ENCODE results near the gene CABLES2. TPM values are rescaled to one million over a fixed set of nuclear protein-coding genes. Genes with fewer than 3 reads are reported as not detected.

Gene CABLES2, protein sequence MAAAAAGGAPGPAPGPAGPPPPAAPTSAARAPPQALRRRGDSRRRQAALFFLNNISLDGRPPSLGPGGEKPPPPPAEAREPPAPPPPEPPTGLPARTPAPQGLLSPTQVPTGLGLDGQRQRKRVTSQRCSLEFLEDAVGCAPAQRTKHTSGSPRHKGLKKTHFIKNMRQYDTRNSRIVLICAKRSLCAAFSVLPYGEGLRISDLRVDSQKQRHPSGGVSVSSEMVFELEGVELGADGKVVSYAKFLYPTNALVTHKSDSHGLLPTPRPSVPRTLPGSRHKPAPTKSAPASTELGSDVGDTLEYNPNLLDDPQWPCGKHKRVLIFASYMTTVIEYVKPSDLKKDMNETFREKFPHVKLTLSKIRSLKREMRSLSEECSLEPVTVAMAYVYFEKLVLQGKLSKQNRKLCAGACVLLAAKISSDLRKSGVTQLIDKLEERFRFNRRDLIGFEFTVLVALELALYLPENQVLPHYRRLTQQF
- 3.8 and 4.4 TPM in 2 replicates for total RNA-seq
- polyA plus RNA-seq (2012), result 4.1 TPM

DNA sequence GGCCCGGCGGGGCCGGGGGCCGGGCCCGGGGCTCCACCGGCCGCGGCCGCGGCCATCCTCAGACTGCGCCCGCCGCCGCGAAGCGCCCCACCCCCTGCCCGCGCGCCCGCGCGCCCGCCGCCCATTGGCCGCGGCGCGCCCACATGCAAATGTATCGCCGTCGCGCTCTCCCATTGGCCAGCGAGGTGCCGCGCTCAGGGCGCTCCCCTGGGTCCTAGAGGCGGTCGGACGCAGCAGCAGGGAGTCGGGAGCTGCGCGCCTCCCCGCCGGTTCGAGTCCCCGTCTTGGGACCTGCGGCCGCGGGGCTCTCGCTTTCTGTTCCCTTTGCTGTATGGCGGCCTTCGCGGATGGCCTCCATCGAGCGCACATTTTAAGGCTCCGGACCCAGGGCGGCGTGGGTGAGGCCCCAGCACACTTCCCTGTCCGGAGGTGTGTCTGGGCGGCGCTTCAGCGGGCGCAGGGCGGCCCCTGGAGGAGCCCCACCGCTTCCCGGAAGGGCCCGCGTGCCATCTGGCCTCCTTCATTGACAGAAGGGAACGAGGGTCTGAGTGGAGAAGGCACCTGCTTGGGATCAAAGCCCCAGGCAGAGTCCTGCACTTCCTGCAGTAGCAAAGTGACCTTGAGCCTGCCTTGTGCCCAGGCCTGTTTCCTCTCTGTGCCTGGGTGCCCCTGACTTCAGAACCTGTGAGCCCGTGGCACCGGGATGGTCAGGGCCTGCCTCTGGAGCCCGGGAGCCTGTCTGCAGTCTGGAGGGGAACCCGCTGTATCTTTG, at the start of gene CABLES2:
TSS of gene CABLES2 (minus strand) at position 65 of the 772 bp plus-strand sequence. CDS start at position 56, 9 bp downstream.
- DNase-seq (ENCODE audit: low read depth), result peak; percentile 94

DNA sequence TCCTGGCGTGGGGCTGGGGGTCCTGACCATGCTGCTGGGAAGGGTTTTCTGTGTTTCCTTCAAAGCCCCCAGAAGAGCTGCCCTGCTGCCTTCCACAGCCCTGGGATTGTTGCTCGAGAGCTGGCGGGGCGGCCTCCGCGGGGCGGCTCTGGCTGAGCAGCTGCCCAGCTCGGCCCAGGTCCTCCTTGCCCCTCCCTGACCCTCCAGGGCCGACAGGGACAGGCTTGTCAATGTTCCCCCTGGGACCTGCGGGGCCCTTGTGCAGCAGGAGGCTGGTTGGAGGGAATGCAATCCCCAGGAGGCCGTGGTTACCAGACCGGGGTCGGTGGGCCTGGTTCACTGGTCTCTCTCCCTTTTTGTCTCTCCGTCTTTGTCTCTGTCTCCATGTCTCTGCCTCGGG, 48.8 kb upstream of the CABLES2 start:
- no peak for DNase-seq (ENCODE audit: low read depth)

DNA sequence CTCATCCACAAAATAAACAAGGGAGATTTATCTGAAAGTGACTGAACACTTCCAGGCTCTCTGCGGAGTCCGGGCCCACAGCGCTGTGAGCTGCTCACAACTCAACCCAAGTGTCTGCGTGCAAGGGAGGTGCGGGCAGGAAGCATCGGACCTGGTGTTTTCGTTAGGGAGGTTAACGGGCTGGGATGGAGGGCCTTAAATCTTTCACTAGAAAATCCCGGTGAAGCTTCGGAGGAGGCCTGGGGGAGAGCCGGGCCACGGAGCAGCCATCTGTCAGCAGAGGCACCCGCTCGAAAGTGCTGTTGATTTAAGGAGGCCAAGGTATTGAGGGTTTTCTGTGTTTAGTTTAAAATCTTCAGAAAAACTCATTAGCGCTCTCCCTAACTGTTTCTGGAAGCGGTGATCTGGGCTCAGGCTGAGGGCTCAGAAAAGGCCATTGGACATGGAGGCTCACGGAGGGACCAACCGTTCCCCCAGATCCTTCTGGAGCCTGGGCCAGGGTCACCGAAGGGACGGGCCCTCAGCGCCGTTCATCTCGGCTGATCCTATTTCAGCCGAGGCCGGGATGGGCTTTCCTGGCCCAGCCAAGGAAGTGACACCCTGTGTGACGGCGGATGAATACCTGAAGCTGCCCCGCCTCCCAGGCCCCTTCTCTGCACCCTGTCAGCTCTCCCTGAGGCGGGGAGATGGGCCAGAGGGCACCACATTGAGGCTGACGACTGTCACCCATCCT, 48.0 kb upstream of the CABLES2 start:
- no peak for DNase-seq (ENCODE audit: low read depth)

DNA sequence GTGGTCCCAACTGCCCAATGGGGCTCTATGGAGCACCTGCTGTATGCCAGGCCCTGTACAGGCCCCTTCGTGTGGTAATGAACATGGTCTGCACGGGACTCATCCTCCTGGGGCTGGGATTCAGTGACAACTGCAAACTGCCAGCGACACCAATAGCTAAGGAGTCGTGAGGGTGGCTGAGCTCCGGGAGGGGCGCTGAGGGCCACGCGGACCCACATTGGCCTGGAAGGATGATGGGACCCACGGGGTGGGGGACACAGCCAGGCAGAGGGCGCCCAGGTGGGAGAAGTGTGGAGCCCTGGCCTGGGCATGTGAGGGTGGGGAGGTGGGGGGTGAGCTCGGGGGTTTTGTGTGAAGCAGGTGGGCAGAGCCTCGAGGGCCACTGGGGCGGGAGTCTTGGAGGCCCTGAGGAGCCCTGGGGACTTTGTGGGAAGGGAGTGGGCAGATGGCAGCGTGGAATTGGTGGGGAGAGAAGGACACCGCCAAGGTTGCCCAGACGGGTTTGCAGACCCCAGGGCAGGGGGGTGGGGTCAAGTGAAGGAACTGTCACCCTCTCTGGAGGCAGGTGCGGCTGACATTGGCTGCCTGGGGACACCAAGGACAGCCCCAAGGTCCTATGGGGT, 46.2 kb upstream of the CABLES2 start:
- DNase-seq (ENCODE audit: low read depth), result no peak

DNA sequence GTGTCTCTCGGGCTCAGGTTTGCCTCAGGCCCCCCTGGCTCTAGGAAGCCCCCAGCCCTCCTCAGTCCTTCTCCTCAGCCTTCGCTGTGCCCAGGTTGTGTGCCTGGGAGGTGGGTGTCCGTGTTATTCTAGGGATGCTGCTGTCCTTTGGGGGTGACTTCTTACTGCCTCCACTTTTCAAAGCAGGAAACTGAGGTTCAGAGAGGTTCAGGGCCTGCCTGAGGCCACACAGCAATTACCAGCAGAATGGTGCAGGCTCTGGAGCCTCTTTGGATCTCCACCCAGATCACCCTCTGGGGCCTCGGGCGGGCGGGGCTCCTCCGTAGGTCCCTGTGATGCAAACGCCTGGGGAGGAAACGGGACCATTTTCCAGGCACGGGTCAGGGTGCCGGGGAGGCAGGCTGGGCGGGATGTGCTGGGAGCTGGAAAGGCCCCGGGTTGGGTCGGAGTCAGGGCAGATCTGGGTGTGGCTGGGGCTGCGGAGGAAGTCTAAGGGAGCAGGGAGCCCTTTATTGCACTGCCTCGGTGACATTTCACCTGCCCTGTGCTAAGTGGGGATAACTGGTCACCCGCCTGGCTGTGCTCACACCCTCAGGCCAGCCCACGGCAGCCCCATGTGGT, 45.5 kb upstream of the CABLES2 start:
- no peak for DNase-seq (ENCODE audit: low read depth)

DNA sequence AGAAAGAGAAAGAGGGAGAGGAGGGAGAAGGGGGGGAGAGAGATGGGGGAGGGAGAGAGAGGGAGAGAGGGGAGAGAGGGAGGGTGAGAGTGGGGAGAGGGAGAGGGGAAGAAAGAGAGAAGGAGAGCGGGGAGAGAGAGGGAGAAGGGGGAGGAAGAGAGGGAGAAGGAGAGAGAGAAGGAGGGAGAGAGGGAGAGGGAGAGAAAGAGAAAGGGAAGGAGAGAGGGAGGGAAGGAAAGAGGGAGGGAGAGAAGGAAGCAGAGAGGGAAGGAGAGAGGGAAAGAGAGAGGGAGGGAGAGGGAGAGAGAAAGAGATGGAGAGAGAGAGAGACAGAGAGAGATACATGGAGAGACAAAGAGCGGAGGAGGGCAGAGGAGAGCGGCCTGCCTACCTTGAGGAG, 44.9 kb upstream of the CABLES2 start:
- no peak for DNase-seq (ENCODE audit: low read depth)

DNA sequence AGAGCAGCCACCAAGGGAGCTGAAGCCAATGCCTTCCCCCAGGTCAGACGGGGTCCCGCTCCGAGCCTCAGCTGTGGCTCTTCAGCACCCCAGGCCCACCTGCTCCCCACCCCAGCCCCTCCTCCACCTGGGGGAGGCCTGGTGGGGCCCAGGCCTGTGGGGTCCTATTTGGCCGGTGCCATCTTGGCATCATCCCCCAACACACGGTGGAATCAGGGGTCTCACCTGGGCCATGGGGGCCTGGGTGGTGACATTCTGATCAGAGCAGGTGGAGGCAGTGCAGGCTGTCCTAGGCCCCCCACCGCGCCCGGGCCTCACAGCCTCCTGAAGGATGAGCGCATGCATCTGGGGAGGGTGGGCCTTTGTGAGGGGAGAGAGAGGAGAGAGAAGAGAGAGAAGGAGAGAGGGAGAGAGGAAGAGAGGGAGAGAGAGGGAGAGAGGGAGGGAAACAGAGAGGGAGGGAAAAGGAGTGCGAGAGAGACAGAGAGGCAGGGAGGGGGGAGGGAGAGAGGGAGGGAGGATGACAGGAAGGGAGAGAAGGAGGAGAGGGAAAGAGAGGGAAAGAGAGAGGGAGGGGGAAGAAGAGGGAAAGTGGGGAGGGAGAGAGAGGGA, 44.2 kb upstream of the CABLES2 start:
- DNase-seq (ENCODE audit: low read depth), result no peak

DNA sequence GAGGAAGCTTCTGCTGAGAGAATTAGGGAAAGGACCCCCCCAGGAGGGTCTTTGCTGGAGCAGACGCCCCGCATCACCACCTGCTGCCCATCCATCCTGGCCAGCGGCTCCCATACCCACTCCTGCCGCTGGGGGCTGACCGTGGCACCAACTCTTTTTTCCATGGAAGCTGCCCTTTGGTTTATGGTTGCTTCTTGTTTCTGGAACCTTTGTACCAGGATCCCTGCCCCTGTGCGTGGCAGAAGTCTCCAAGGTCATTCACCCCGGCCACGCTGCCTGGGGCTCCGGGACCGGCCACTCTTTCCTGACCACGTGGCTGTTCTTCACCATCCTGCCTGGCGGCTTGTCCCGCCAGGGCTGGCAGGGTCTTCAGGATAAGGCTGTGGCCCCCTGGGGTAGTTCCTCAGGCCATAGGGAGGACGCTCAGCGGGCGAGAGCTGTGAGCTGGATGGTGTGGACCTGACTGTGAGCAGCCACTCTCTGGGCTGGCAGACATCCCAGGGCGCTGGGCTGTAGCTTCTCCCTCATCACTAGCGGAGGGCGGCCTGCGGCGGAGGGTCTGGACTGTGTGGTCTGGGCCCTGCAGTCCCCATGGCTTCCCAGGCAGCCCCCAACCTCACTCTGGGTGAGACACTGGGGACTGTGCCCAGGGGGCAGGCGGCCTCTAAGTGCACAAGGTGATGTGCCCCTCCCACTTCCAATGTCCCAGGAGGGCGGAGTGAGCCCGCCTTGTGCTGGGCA, 43.0 kb upstream of the CABLES2 start:
- peak; percentile 26 for DNase-seq (ENCODE audit: low read depth)

DNA sequence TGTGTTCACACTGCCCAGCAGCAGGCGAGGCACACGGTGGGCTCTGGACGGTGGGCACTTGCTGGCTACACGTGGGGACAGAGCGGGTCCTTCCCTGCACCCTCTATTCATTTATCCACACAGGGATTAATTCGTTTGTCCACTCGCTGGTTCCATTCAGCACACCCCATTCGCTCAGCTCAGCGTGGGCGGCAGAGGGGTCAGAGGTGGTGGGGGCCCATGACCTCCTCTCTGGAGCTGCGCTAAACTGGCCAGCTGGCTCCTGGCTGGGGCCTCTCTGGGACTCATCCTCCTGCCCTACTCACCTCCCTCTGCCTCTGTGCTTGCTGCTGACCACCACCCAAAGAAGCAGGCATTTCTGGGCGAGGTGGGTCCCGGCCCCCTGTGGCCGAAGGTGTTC, 41.7 kb upstream of the CABLES2 start:
- no peak for DNase-seq (ENCODE audit: low read depth)

DNA sequence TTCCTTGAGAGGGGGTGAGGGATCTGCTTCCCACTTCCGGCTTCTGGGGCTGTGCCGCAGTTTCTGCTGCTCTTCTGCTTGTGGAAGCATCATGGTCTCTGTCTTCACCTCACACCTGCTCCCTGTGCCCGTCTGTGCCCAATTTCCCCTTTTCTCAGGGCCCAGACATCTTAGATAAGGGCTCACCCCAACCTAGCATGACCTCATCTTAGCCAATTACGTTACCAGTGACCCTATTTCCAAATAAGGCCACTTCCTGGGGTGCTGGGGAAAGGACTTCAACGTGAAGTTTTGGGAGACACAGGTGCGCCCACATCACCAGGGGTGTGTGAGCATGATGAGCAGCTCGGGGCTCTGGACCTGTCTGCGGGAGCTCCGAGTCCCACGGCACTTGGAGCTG, 41.0 kb upstream of the CABLES2 start:
- DNase-seq (ENCODE audit: low read depth), result no peak

DNA sequence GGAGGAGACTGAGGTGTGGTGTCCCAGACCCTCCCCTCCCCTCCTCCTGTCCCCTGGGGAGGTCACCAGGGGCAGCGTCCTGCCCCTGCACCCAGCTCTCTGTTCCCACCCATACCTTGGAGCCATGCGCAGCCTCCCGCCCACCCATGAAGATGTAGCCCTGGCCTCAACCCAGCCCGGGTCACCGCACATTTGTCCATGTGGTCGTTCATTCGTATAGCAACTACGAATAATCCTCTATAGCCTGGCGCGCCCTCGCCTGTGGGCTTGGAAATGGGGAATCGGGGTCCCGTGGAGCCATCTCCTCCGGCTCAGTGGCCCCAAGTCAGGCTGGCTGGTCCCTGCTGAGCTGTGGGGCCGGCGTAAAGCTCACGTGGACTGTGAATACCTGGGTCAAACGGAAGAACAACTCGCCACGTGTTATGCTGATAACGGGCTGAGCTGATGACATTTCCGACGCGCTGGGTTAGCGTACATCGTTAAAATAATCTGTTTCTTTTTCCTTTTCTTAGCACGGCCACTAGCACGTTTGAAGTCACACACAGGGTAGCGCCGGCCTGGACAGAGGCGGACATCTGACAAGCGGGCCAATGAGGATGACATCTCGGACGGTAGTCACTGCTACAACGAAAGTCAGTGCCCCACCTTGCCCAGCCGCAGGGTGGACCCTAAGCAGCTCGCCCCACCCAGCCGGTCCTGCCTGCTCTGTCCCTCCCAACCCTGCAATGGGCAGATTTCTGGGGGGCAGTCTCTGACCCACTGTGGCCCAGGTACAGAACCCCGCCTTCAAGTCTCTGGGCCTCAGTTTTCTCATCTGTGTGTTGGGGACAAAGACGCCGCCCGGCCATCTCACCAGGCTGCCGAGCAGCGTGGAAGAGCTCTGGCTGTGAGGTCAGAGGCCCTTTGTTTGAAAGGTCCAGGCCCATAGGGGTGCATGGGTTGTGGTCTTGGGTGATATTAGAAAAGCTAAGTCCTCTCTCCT, 40.1 kb upstream of the CABLES2 start:
- DNase-seq (ENCODE audit: low read depth), result no peak

DNA sequence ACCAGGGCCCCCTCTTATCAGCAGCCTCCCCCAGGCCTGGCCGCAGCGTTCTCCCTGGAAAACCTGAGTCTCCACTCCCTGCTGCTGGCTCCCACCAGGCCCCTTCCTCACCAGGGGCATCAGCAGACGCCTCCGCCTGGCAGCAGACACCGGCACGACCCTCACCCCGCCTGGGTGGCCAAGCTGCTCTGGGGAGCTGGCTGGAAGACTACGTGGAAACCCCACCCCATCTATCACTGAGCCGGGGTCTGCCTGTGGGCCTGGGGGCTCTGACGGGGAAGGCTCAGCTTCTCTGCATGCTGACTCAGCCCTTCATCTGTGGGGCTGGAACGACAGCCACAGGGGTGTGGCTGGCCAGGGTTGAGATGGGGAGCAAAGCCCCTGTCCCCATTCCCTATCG, 39.4 kb upstream of the CABLES2 start:
- no peak for DNase-seq (ENCODE audit: low read depth)

DNA sequence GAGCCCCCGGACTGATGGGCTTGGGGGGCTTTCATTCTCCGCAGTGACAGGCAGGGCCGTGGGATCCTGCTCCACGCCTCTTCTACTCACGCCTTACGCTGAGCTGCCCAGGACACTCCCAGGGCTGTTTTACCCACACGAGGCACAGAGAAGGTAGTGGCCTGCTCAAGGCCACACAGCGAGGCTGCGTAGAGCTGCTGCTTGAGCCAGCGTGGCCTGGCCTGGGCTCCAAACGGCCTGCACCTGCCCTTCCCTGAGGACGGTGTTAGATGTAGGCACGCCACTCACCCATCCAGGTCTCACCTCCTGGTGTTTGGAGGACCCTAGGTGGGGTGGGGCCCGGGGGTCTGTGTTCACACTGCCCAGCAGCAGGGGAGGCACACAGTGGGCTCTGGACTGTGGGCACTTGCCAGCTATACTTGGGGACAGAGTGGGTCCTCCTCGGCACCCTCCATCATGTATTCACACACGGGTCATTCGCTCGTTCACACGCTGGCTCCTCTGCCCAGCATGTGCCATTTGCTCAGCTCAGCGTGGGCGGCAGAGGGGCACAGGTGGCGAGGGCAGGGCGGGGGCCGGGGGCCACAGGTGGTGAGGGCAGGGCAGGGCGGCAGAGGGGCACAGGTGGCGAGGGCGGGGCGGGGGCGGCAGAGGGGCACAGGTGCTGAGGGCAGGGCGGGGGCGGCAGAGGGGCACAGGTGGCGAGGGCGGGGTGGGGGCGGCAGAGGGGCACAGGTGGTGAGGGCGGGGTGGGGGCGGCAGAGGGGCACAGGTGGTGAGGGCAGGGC, 38.7 kb upstream of the CABLES2 start:
- no peak for DNase-seq (ENCODE audit: low read depth)

DNA sequence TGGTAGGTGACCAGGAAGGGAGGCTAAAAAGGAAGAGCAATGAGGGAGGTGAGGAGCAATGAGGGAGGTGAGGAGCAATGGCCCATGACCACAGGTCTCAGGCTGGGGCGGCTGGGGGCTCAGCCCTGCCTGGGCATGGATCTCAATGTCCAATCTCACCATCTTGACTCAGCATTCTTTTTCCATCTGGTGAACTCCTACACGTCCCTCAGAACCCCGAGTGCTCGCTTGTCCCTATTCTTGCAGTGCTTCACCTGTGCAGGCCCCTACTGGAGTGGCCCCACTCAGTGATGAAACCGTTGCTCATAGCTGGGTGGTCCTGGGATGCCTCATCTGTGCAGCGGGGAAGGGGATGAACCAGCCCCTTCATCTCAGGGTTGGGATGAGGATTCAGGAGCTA, 37.2 kb upstream of the CABLES2 start:
- DNase-seq (ENCODE audit: low read depth), result no peak

DNA sequence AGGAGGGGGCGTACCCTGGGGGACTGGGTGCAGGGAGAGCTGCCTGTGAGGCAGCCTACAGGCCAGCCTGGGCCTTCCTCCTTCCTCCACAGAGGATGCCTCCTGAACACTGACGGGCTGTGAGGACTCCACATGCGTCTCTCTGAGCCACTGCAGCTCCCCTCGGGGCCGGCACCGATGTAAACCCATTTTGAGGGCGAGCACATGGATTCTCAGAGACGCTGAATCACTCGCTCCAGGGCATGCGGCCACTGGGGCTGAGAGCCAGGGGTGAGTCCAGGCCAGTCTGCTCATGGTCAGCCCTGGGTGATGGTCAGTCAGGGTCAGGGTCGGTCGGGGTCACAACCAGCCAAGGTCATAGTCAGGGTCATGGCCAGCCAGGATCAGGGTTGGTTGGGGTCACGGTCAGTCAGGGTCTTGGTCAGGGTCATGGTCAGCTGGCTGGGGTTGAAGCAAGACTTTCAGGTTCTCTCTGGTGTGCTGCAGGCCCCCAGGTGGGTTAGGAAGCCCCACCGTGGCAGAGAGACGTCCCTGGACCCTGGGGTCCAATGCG, 35.0 kb upstream of the CABLES2 start:
- no peak for DNase-seq (ENCODE audit: low read depth)

DNA sequence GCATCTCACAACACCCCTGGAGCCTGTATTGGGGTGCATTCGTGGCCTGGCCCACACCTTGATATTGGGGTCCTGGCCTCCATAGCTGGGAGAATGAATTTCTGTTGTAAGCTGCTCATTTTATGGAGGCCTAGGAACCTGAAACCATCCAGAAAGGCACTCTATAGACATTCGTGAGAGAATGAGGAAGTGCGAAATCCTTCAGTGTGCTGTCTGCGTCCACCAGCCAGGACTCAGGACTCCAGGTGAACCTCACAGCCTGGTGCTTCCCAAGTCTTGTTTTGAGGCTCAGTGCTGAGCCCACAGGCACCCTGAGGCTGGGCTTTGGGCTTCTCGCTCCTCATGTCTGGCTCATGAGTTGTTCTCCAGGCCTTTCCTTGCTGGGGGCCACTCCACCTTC, 32.1 kb upstream of the CABLES2 start:
- no peak for DNase-seq (ENCODE audit: low read depth)

DNA sequence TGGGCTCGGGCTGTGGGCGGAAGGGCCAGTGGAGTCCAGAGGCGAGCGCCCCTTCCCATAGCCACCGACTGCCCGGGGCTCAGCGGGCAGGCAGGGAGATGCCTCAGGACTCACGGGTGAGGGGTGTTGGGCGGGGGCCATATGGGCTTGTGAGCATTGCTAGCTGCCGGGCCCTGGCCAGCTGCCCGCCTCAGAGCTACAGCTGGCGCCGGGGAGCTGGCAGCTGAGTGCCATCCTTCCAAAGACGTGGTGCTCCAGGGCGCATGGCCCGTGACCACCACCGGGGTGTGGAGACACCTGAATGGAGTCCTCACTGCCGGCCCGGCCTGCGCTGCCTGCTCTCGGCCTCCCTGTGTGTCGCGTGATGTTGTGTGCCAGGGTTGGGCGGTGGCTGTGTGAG, 30.8 kb upstream of the CABLES2 start:
- DNase-seq (ENCODE audit: low read depth), result peak; percentile 74
